H9 (cell line): ENCODE results near the gene PRPF40A. TPM values are rescaled to one million over a fixed set of nuclear protein-coding genes. Genes with fewer than 3 reads are reported as not detected.

Source experiments
- DNase-seq: peaks from one replicate; pipeline ENCODE4 v3.0.0-alpha.2; 2017
- H2AFZ ChIP-seq: one replicate; pipeline ENCODE4 v1.6.1; 2013; ENCODE audit warnings: mild to moderate bottlenecking, low read length, control low read depth, moderate library complexity
- H2AK5ac ChIP-seq: 2 replicates; pipeline ENCODE4 v1.6.1; 2013; ENCODE audit warnings: low read length, control low read depth, mixed read lengths; ENCODE audit not compliant: insufficient read length
- H2BK120ac ChIP-seq: one replicate; pipeline ENCODE4 v1.6.1; 2013; ENCODE audit warnings: low read depth, mild to moderate bottlenecking, low read length, control low read depth, inconsistent platforms; ENCODE audit not compliant: poor library complexity, severe bottlenecking
- H2BK12ac ChIP-seq: 2 replicates; pipeline ENCODE4 v1.6.1; 2013; ENCODE audit warnings: low read length, control low read depth, mixed read lengths, low read depth; ENCODE audit not compliant: insufficient read length
- H2BK15ac ChIP-seq: 2 replicates; pipeline ENCODE4 v1.6.1; 2013; ENCODE audit warnings: low read depth, low read length, control low read depth
- H2BK20ac ChIP-seq: one replicate; pipeline ENCODE4 v1.6.1; 2013; ENCODE audit warnings: low read depth, mild to moderate bottlenecking, low read length, control low read depth, inconsistent platforms; ENCODE audit not compliant: poor library complexity, severe bottlenecking
- H2BK5ac ChIP-seq: 2 replicates; pipeline ENCODE4 v1.6.1; 2013; ENCODE audit warnings: low read length, control low read depth, mixed read lengths; ENCODE audit not compliant: insufficient read length
- H3K14ac ChIP-seq: 2 replicates; pipeline ENCODE4 v1.6.1; 2013; ENCODE audit warnings: low read length, control low read depth; ENCODE audit not compliant: insufficient read depth
- H3K18ac ChIP-seq: 2 replicates; pipeline ENCODE4 v1.6.1; 2013; ENCODE audit warnings: low read depth, mild to moderate bottlenecking, mixed read lengths, low read length, control low read depth; ENCODE audit not compliant: insufficient read length
- H3K23ac ChIP-seq: 2 replicates; pipeline ENCODE4 v1.6.1; 2013; ENCODE audit warnings: low read length, control low read depth, mixed read lengths, low read depth; ENCODE audit not compliant: insufficient read length
- H3K23me2 ChIP-seq: 2 replicates; pipeline ENCODE4 v1.6.1; 2013; ENCODE audit warnings: low read depth, mild to moderate bottlenecking, mixed read lengths, low read length, control low read depth; ENCODE audit not compliant: insufficient read length, poor library complexity, severe bottlenecking
- H3K27ac ChIP-seq: 2 replicates; pipeline ENCODE4 v1.5.1; 2013; ENCODE audit warnings: low read length, control low read depth, mixed read lengths, low read depth; ENCODE audit not compliant: insufficient read length
- H3K27me3 ChIP-seq: 2 replicates; pipeline ENCODE4 v1.6.1; 2013; ENCODE audit warnings: low read length, control low read depth, inconsistent platforms; ENCODE audit not compliant: insufficient read depth
- H3K4ac ChIP-seq: 2 replicates; pipeline ENCODE4 v1.6.1; 2013; ENCODE audit warnings: low read depth, mild to moderate bottlenecking, control low read depth, inconsistent platforms, low read length, moderate library complexity
- H3K4me1 ChIP-seq: 2 replicates; pipeline ENCODE4 v1.6.1; 2013; ENCODE audit warnings: low read length, control low read depth, inconsistent platforms; ENCODE audit not compliant: insufficient read depth
- H3K4me2 ChIP-seq: 2 replicates; pipeline ENCODE4 v1.6.1; 2013; ENCODE audit warnings: low read length, control low read depth, mixed read lengths; ENCODE audit not compliant: insufficient read length, insufficient read depth
- H3K56ac ChIP-seq: 2 replicates; pipeline ENCODE4 v1.6.1; 2013; ENCODE audit warnings: low read depth, mild to moderate bottlenecking, mixed read lengths, low read length, control low read depth; ENCODE audit not compliant: insufficient read length
- H3K79me1 ChIP-seq: 2 replicates; pipeline ENCODE4 v1.6.1; 2013; ENCODE audit warnings: low read depth, mild to moderate bottlenecking, moderate library complexity, low read length, control low read depth, inconsistent platforms; ENCODE audit not compliant: insufficient read depth, poor library complexity, severe bottlenecking
- H3K79me2 ChIP-seq: 2 replicates; pipeline ENCODE4 v1.6.1; 2013; ENCODE audit warnings: low read length, control low read depth, inconsistent platforms; ENCODE audit not compliant: insufficient read depth
- H3K9ac ChIP-seq: 2 replicates; pipeline ENCODE4 v1.6.1; 2013; ENCODE audit warnings: low read length, control low read depth, mixed read lengths; ENCODE audit not compliant: insufficient read length; ENCODE audit errors: extremely low read depth
- H3K9me3 ChIP-seq: one replicate; pipeline ENCODE4 v1.6.1; 2013; ENCODE audit warnings: low read depth, low read length, inconsistent platforms; ENCODE audit not compliant: control insufficient read depth
- H3T11ph ChIP-seq: one replicate; pipeline ENCODE4 v1.6.1; 2013; ENCODE audit warnings: mild to moderate bottlenecking, low read length, control low read depth, inconsistent platforms
- H4K20me1 ChIP-seq: one replicate; pipeline ENCODE4 v1.6.1; 2013; ENCODE audit not compliant: control insufficient read depth, insufficient read length, insufficient read depth
- H4K5ac ChIP-seq: 2 replicates; pipeline ENCODE4 v1.6.1; 2013; ENCODE audit warnings: low read depth, mild to moderate bottlenecking, mixed read lengths, low read length, control low read depth; ENCODE audit not compliant: insufficient read length
- H4K8ac ChIP-seq: replicated peaks from 2 replicates; pipeline ENCODE4 v1.6.1; 2013; ENCODE audit warnings: low read length, control low read depth, mixed read lengths, low read depth; ENCODE audit not compliant: insufficient read length
- H4K91ac ChIP-seq: 2 replicates; pipeline ENCODE4 v1.6.1; 2013; ENCODE audit warnings: low read depth, mild to moderate bottlenecking, moderate library complexity, mixed read lengths, low read length, control low read depth; ENCODE audit not compliant: insufficient read length
- H3K27ac Mint-ChIP-seq, 3 experiments: 2 replicates in 2 of 3; 3 replicates in 1 of 3; pipeline ENCODE4 v1.8.0; 2020 to 2021; ENCODE audit warnings: mixed read lengths in 3 of 3, mild to moderate bottlenecking in 1 of 3, moderate library complexity in 1 of 3
- H3K27me3 Mint-ChIP-seq: 2 replicates; pipeline ENCODE4 v1.8.0; 2021; ENCODE audit warnings: low read depth, mild to moderate bottlenecking, moderate library complexity, mixed read lengths
- H3K36me3 Mint-ChIP-seq, 3 experiments: 2 replicates in 2 of 3; 3 replicates in 1 of 3; pipeline ENCODE4 v1.8.0; 2020 to 2021; ENCODE audit warnings: low read depth in 3 of 3, mixed read lengths in 3 of 3; ENCODE audit not compliant: insufficient read depth in 1 of 3
- H3K4me1 Mint-ChIP-seq, 2 experiments: 2 replicates each; pipeline ENCODE4 v1.8.0; 2020; ENCODE audit warnings: mixed read lengths in 2 of 2
- H3K4me3 Mint-ChIP-seq, 2 experiments: 2 replicates in 1 of 2; 3 replicates in 1 of 2; pipeline ENCODE4 v1.8.0; 2020 to 2021; ENCODE audit warnings: mild to moderate bottlenecking in 2 of 2, mixed read lengths in 2 of 2, moderate library complexity in 1 of 2
- H3K9me3 Mint-ChIP-seq, 2 experiments: 2 replicates in 1 of 2; 3 replicates in 1 of 2; pipeline ENCODE4 v1.8.0; 2020; ENCODE audit warnings: mild to moderate bottlenecking in 2 of 2, mixed read lengths in 2 of 2, moderate library complexity in 1 of 2
- CTCF ChIP-seq: fragments of 200-600 bp; sonication (generic); conservative IDR thresholded peaks from 3 replicates; pipeline ENCODE4 v1.8.0; 2021; ENCODE audit warnings: antibody characterized with exemption, mild to moderate bottlenecking
- WGBS: extraction: QIAGEN DNeasy Blood & Tissue Kit; methylation state at CpG from one replicate; pipeline ENCODE4 v1.1.7; 2013; ENCODE audit warnings: missing lambda C conversion rate, low lambda C conversion rate, mixed read lengths; ENCODE audit not compliant: insufficient read length; ENCODE audit errors: extremely low coverage; 5-methylcytosine and 5-hydroxymethylcytosine counted together
- total RNA-seq: library from RNA; stranded (reverse); gene quantifications from 2 replicates; pipeline ENCODE4 v1.2.1, GENCODE V29; 2021

The PRPF40A gene
- total RNA-seq, 1 experiment from 2014 or later: 158 TPM

DNA sequence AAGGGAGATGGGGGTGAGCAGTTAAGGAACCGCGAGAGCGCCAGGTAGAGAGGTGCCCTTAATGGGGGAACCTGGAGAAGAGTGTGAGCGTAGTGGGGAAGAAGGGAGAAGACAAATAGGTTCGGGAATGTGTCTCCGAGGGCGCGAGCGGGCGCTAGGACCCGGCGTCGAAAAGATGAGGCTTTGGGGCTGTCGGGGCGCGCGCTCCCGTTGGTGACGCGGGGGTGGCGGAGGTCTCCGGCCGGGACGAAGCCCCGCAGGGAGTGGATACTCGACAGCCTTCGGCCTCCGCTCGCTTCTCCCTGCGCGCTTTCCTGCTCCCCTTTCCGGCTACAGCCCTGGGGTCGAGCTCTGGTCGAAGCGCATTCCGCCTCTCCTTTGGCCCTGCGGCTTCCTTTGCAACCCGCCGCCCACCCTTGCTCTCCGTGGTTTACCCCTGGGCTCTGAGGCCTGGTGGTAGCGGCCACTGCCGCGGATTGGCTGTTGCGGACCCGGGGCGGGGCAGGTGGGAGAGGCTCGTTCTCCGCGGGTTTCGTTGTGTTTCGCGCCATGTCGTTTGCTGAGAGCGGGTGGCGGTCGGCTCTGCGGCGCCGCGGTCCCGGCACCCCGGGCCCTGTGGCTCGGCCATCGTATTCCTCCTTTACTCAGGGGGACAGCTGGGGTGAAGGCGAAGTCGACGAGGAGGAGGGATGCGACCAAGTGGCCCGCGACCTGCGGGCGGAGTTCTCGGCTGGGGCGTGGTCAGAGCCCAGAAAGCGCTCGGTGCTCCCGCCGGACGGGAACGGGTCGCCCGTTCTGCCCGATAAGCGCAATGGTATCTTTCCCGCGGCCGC lies 1.0 kb upstream of the PRPF40A start, which contains the start of gene ARL6IP6:
Gene ARL6IP6, plus strand, starts transcription at position 545 of the 833 bp plus-strand sequence. Its CDS starts 5 bp downstream, at position 550.
- Histone ChIP-seq H2AK5ac (no peak within 1 kb of the TSS), H3K56ac (no peak within 1 kb of the TSS), H3K9ac (peak within 1 kb of the TSS; percentile 94), H3K18ac (peak within 1 kb of the TSS; percentile 96), H2AFZ (no peak within 1 kb of the TSS), H2BK120ac (no peak within 1 kb of the TSS), H4K20me1 (no peaks in the 10 kb centered on the region), H3K79me1 (no peaks in the 10 kb centered on the region), H3K4me2 (peak within 1 kb of the TSS; percentile 57), H3K14ac (peak within 1 kb of the TSS; percentile 94), H3K23ac (no peak within 1 kb of the TSS), H3K4me1 (no peaks in the 10 kb centered on the region; the same call in 1 of the 2 replicates), H3K23me2 (no peaks in the 10 kb centered on the region), H3K27me3 (no peaks in the 10 kb centered on the region), H3K79me2 (peaks cover 32% of the 10 kb centered on the region; the same call in 1 of the 2 replicates), H2BK5ac (peak within 1 kb of the TSS; percentile 24), H4K8ac (no peak within 1 kb of the TSS), H2BK15ac (no peak within 1 kb of the TSS), H3K27ac (peak within 1 kb of the TSS; percentile 46), H4K91ac (no peak within 1 kb of the TSS), H2BK20ac (no peak within 1 kb of the TSS), H3K4ac (no peak within 1 kb of the TSS), H4K5ac (no peak within 1 kb of the TSS), H2BK12ac (peak within 1 kb of the TSS; percentile 5), H3T11ph (no peak within 1 kb of the TSS), H3K9me3 (no peaks in the 10 kb centered on the region)
- peak; percentile 92 for DNase-seq
- WGBS: no CpG with 5 or more reads among the region's 87 CpGs
- no peak for TF ChIP-seq CTCF
- Mint-ChIP-seq H3K4me1 (peaks cover 26% of the 10 kb centered on the region in 2 experiments), H3K4me3 (peak within 1 kb of the TSS; percentile 97 to 99), H3K9me3 (no peaks in the 10 kb centered on the region; a peak in 3 of 5 replicates), H3K27ac (peak within 1 kb of the TSS; percentile 97 to 99 (median 98)), H3K27me3 (no peaks in the 10 kb centered on the region), H3K36me3 (peaks cover 19 to 46% (median 43%) of the 10 kb centered on the region in 3 experiments)
